Measurements from ENCODE around the gene TMEM38A.

GRCh38 chr19:16673231-16673630 is 12.3 kb downstream of the TMEM38A start:
- TF ChIP-seq CTCF (IDR thresholded peaks at IDR 0.05) (no peak), POLR2A (IDR thresholded peaks at IDR 0.05) (no peak)

All from testis (tissue), 2 donors.